GM12878 (cell line): ENCODE data around the gene SMO. TPM values are rescaled to one million over a fixed set of nuclear protein-coding genes. Genes with fewer than 3 reads are reported as not detected.
A peak's percentile ranks its signal among the peaks of the same experiment; 100 is the strongest.

Experiments used
- ASH2L ChIP-seq: fragments of 300-600, 200-600 bp; sonication (generic); IDR thresholded peaks from 2 replicates; pipeline ENCODE4 v1.6.1; 2017; ENCODE audit warnings: low read depth, mild to moderate bottlenecking, borderline replicate concordance
- ATF3 ChIP-seq: IDR thresholded peaks from 2 replicates; pipeline ENCODE4 v1.6.1; 2011; ENCODE audit warnings: low read depth, mild to moderate bottlenecking, low read length, moderate library complexity, borderline replicate concordance; ENCODE audit errors: extremely low read depth
- ATF7 ChIP-seq: fragments of 450-650 bp; IDR thresholded peaks from 2 replicates; pipeline ENCODE4 v1.6.1; 2016; ENCODE audit warnings: low read depth, mild to moderate bottlenecking
- BCL11A ChIP-seq: IDR thresholded peaks from 2 replicates; pipeline ENCODE4 v1.6.1; 2011; ENCODE audit warnings: low read depth, low read length
- BCLAF1 ChIP-seq: fragments of 450-650 bp; IDR thresholded peaks from 2 replicates; pipeline ENCODE4 v1.6.1; 2017; ENCODE audit warnings: antibody characterized with exemption, mild to moderate bottlenecking, moderate library complexity
- CBX3 ChIP-seq: fragments of 200-600 bp; sonication (generic); IDR thresholded peaks from 2 replicates; pipeline ENCODE4 v1.6.1; 2016; ENCODE audit warnings: low read depth, borderline replicate concordance
- CEBPB ChIP-seq, 2 experiments: fragments of 150-350 bp in 1 of 2; IDR thresholded peaks; 2 replicates each; pipeline ENCODE4 v1.6.1; 2012 to 2014; ENCODE audit warnings: low read depth in 2 of 2, low read length in 2 of 2, borderline replicate concordance in 1 of 2, inconsistent platforms in 1 of 2
- CREM ChIP-seq: IDR thresholded peaks from 2 replicates; pipeline ENCODE4 v1.6.1; 2014; ENCODE audit warnings: antibody characterized with exemption, low read depth
- E2F4 ChIP-seq: IDR thresholded peaks from 2 replicates; pipeline ENCODE4 v1.6.1; 2012; ENCODE audit warnings: low read depth, low read length, improper control_type of control experiment
- EP300 ChIP-seq, 2 experiments: fragments of 150-350 bp in 1 of 2; IDR thresholded peaks; 2 replicates each; pipeline ENCODE4 v1.6.1; 2011 to 2012; ENCODE audit warnings: low read depth in 2 of 2, low read length in 2 of 2, borderline replicate concordance in 1 of 2, improper control_type of control experiment in 1 of 2, inconsistent platforms in 1 of 2; ENCODE audit not compliant: control insufficient read depth in 1 of 2
- FOXK2 ChIP-seq: fragments of 450-650 bp; IDR thresholded peaks from 2 replicates; pipeline ENCODE4 v1.6.1; 2017; ENCODE audit warnings: mild to moderate bottlenecking, moderate library complexity
- KDM1A ChIP-seq: fragments of 200-600 bp; sonication (generic); IDR thresholded peaks from 2 replicates; pipeline ENCODE4 v1.6.1; 2016; ENCODE audit warnings: borderline replicate concordance
- MEF2A ChIP-seq: IDR thresholded peaks from 2 replicates; pipeline ENCODE4 v1.6.1; 2011; ENCODE audit warnings: low read depth, mild to moderate bottlenecking, low read length, moderate library complexity; ENCODE audit not compliant: insufficient read depth
- POLR2AphosphoS2 ChIP-seq: IDR thresholded peaks from 2 replicates; pipeline ENCODE4 v1.6.1; 2011; ENCODE audit warnings: low read depth, mild to moderate bottlenecking, low read length, improper control_type of control experiment, moderate library complexity
- POLR2AphosphoS5 ChIP-seq: IDR thresholded peaks from 2 replicates; pipeline ENCODE4 v1.6.1; 2011; ENCODE audit warnings: mild to moderate bottlenecking, low read length, inconsistent platforms
- POU2F2 ChIP-seq: IDR thresholded peaks from 3 replicates; pipeline ENCODE4 v1.6.1; 2011; ENCODE audit warnings: low read depth, mild to moderate bottlenecking, low read length, borderline replicate concordance
- SIX5 ChIP-seq: IDR thresholded peaks from 2 replicates; pipeline ENCODE4 v1.6.1; 2011; ENCODE audit warnings: mild to moderate bottlenecking, low read depth, low read length, moderate library complexity; ENCODE audit not compliant: severe bottlenecking
- SP1 ChIP-seq: IDR thresholded peaks from one replicate; pipeline ENCODE4 v1.6.1; 2011; ENCODE audit warnings: low read depth, low read length
- SPI1 ChIP-seq: IDR thresholded peaks from 2 replicates; pipeline ENCODE4 v1.6.1; 2011; ENCODE audit warnings: low read depth, mild to moderate bottlenecking, low read length, moderate library complexity, borderline replicate concordance; ENCODE audit not compliant: insufficient read depth
- STAT3 ChIP-seq: IDR thresholded peaks from 2 replicates; pipeline ENCODE4 v1.6.1; 2011; ENCODE audit warnings: low read depth, low read length, improper control_type of control experiment
- SUZ12 ChIP-seq: fragments of 200-600 bp; sonication (generic); IDR thresholded peaks from one replicate; pipeline ENCODE4 v1.6.1; 2018; ENCODE audit warnings: antibody characterized with exemption, mild to moderate bottlenecking; ENCODE audit not compliant: unreplicated experiment
- TBL1XR1 ChIP-seq: IDR thresholded peaks from 2 replicates; pipeline ENCODE4 v1.6.1; 2012; ENCODE audit warnings: low read depth, low read length, improper control_type of control experiment
- USF1 ChIP-seq: IDR thresholded peaks from 2 replicates; pipeline ENCODE4 v1.6.1; 2011; ENCODE audit warnings: borderline replicate concordance, low read depth, mild to moderate bottlenecking, moderate library complexity, mixed read lengths, low read length; ENCODE audit not compliant: insufficient read depth; ENCODE audit errors: extremely low read length
- ZBED1 ChIP-seq: IDR thresholded peaks from 2 replicates; pipeline ENCODE4 v1.6.1; 2016; ENCODE audit warnings: borderline replicate concordance
- ZNF207 ChIP-seq: fragments of 450-650 bp; IDR thresholded peaks from 2 replicates; pipeline ENCODE4 v1.6.1; 2014; ENCODE audit warnings: antibody characterized with exemption, mild to moderate bottlenecking, borderline replicate concordance
- polyA plus RNA-seq, 11 experiments: library from polyadenylated mRNA; depleted of rRNA in 4 of 11; unstranded in 6 of 11; stranded (reverse) in 5 of 11; fragments of >200 nt; fragmentation: Nextera tagmentation in 4 of 11; fragmentation: Illumina TruSeq in 1 of 11; extraction: Ambion mirVana in 4 of 11; extraction: Trizol in 1 of 11; gene quantifications; 1 replicate in 1 of 11; 2 replicates in 10 of 11; pipeline versions ENCODE4 v1.2.1 to v1.2.3, GENCODE V29; 2011 to 2016; ENCODE audit warnings: inconsistent platforms in 2 of 11, missing spikeins in 2 of 11, low read depth in 1 of 11
- total RNA-seq, 4 experiments: library from RNA; depleted of rRNA in 3 of 4; stranded (reverse); fragments of >200 nt in 3 of 4; fragmentation: Illumina TruSeq in 1 of 4; extraction: Trizol in 1 of 4; gene quantifications; 2 replicates each; pipeline versions ENCODE4 v1.2.1 to v1.2.3, GENCODE V29; 2013 to 2021

The SMO gene
- total and polyA plus RNA-seq, 10 of the 15 experiments (the other 5 are each of a cell fraction or from before 2014, with no cell fraction given) = 0.40 to 11.2 (median 2.6) TPM

GRCh38 chr7:129224251-129225205 is 36.1 kb downstream of the SMO start, which contains the start of gene AHCYL2 (continued):
- TF ChIP-seq TBL1XR1 (peak; percentile 63; the same call in 1 of the 2 replicates), ATF7 (peak; percentile 63; the same call in 1 of the 2 replicates), ATF3 (peak; percentile 76; the same call in 1 of the 2 replicates), E2F4 (peak; percentile 5; the same call in 1 of the 2 replicates), BCLAF1 (no peak), POU2F2 (no peak), MEF2A (no peak), EP300 (IDR thresholded peaks at IDR 0.05; ENCODE audit: borderline replicate concordance in 1 of 2, control insufficient read depth in 1 of 2, low read depth in 2 of 2, low read length in 2 of 2) (no peak), STAT3 (no peak), POLR2AphosphoS2 (no peak), USF1 (peak; percentile 91), KDM1A (no peak), SUZ12 (no peak), FOXK2 (no peak), SPI1 (peak; percentile 88), POLR2AphosphoS5 (peak; percentile 58), SP1 (peak; percentile 91), BCL11A (0 out of 2 replicates have a peak, but pooled peaks have one; percentile 1), CREM (peak; percentile 96), CEBPB (IDR thresholded peaks at IDR 0.05; ENCODE audit: borderline replicate concordance in 1 of 2, low read depth in 2 of 2, low read length in 2 of 2) (no peak), ZNF207 (peak; percentile 87), CBX3 (no peak), ZBED1 (no peak), ASH2L (no peak), SIX5 (peak; percentile 98)
